ENCODE results near the gene PDE7B.

GRCh38 chr6:136089876-136090275 is 238.4 kb downstream of the PDE7B start:
- TF ChIP-seq POLR2A (IDR thresholded peaks at IDR 0.05; ENCODE audit: low read depth, low read length) (no peak), RAD21 (IDR thresholded peaks at IDR 0.05; ENCODE audit: low read length) (no peak), CTCF (conservative IDR thresholded peaks at IDR 0.05; ENCODE audit: low read depth, low read length) (no peak), USF2 (IDR thresholded peaks at IDR 0.05; ENCODE audit: low read depth, low read length) (no peak), BHLHE40 (IDR thresholded peaks at IDR 0.05; ENCODE audit: low read depth, low read length) (no peak), RFX5 (IDR thresholded peaks at IDR 0.05; ENCODE audit: low read depth, low read length) (no peak), MAZ (IDR thresholded peaks at IDR 0.05; ENCODE audit: borderline replicate concordance, low read depth, low read length) (no peak), MAFK (IDR thresholded peaks at IDR 0.05; ENCODE audit: low read depth, low read length) (no peak), ELK1 (IDR thresholded peaks at IDR 0.05; ENCODE audit: borderline replicate concordance, low read depth, low read length) (no peak), RCOR1 (IDR thresholded peaks at IDR 0.05; ENCODE audit: insufficient replicate concordance, low read length) (no peak), MXI1 (IDR thresholded peaks at IDR 0.05; ENCODE audit: borderline replicate concordance, low read depth, low read length) (no peak)
